SK-N-MC (cell line): ENCODE measurements around the gene RANBP17.

Experiments used
- DNase-seq: peaks from one replicate; pipeline ENCODE4 v3.0.0-alpha.2; 2011; ENCODE audit warnings: low read depth, low spot score
- H3K27ac ChIP-seq: fragments of 200-600 bp; sonication (generic); 2 replicates; pipeline ENCODE4 v1.5.1; 2016; ENCODE audit warnings: mixed run types
- H3K36me3 ChIP-seq: fragments of 200-600 bp; sonication (generic); 2 replicates; pipeline ENCODE4 v1.6.1; 2017; ENCODE audit warnings: antibody characterized with exemption, low read length, mixed read lengths; ENCODE audit not compliant: insufficient read depth
- H3K4me3 ChIP-seq: fragments of 200-600 bp; sonication (generic); 2 replicates; pipeline ENCODE4 v1.5.1; 2016
- H3K9ac ChIP-seq: fragments of 200-600 bp; sonication (generic); 2 replicates; pipeline ENCODE4 v1.8.0; 2017; ENCODE audit warnings: mixed run types, mixed read lengths; ENCODE audit not compliant: insufficient read length
- H3K9me3 ChIP-seq: fragments of 200-600 bp; sonication (generic); 2 replicates; pipeline ENCODE4 v1.6.1; 2017; ENCODE audit warnings: low read depth, mild to moderate bottlenecking, antibody characterized with exemption, low read length, moderate library complexity, mixed read lengths
- EZH2 ChIP-seq: fragments of 200-600 bp; sonication (generic); IDR thresholded peaks from one replicate; pipeline ENCODE4 v1.6.1; 2017; ENCODE audit warnings: antibody characterized with exemption
- FOXP2 ChIP-seq: optimal IDR thresholded peaks from 2 replicates; pipeline ENCODE3; 2011; ENCODE audit warnings: mild to moderate bottlenecking, moderate library complexity; ENCODE audit not compliant: insufficient read depth; ENCODE audit errors: extremely low read length, control extremely low read depth
- POLR2AphosphoS5 ChIP-seq: IDR thresholded peaks from 2 replicates; pipeline ENCODE4 v1.6.1; 2012; ENCODE audit warnings: mild to moderate bottlenecking, low read depth, low read length, borderline replicate concordance

The RANBP17 gene

DNA sequence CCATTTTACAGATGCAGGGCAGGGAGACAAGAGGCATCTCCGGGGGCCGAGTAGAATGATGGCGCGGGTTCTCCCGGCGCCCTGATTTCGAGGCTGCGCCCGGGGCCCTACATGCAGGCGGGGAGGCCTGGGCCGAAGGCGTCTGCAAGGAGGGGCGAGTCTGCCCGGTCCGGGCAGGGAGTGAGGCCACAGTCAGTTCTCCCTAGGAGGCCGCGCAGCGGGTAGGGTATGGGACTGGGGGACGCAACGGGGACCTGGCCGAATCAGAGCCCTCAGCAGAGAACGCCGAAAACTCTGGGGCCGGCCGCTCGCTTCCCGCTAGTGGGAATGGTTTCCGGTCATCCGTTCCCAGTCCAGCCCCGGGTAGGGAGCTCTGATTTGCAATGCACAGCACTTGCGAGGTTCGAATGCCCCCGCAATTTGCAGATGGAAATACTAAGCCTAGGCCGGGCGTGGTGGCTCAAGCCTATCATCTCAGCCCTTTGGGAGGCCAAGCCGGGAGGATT is 453.6 kb downstream of the RANBP17 start:
- no peak for DNase-seq
- no peak overlapping the region for H3K4me3 ChIP-seq
- no peak overlapping the region for H3K9ac ChIP-seq
- no peaks in the 10 kb centered on the region for H3K36me3 ChIP-seq
- no peak overlapping the region for H3K27ac ChIP-seq
- TF ChIP-seq POLR2AphosphoS5 (no peak), EZH2 (no peak), FOXP2 (no peak)
- H3K9me3 ChIP-seq: no peaks in the 10 kb centered on the region

DNA sequence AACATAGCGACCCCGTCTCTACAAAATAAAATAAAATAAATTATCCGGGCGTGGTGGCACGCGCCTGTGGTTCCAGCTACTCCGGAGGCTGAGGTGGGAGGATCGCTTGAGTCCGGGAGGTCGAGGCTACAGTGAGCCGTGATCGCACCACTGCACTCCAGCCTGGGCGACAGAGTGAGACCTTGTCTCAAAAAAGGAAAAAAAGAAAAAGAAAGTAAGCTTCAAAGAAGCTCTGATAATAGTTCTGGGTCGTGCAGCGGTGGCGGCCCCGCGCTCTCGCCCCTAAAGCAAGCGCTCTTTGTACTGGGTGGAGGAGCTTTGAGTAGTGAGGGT is 454.1 kb downstream of the RANBP17 start:
- Histone ChIP-seq H3K4me3 (no peak overlapping the region), H3K9me3 (no peaks in the 10 kb centered on the region), H3K27ac (no peak overlapping the region), H3K36me3 (no peaks in the 10 kb centered on the region), H3K9ac (no peak overlapping the region)
- DNase-seq: no peak
- TF ChIP-seq FOXP2: no peak
- TF ChIP-seq EZH2: no peak
- TF ChIP-seq POLR2AphosphoS5: no peak

GRCh38 chr5:171316258-171317121 is 454.7 kb downstream of the RANBP17 start:
- no peak overlapping the region for H3K4me3 ChIP-seq

GRCh38 chr5:171317230-171317629 is 455.4 kb downstream of the RANBP17 start:
- Histone ChIP-seq H3K36me3 (no peaks in the 10 kb centered on the region), H3K27ac (no peak overlapping the region), H3K9me3 (no peaks in the 10 kb centered on the region), H3K4me3 (no peak overlapping the region), H3K9ac (no peak overlapping the region)
- DNase-seq: no peak
- TF ChIP-seq FOXP2: no peak
- no peak for TF ChIP-seq EZH2
- no peak for TF ChIP-seq POLR2AphosphoS5

More at GRCh38 chr5:171316258-171317121, 454.7 kb downstream of the RANBP17 start:
- no peak overlapping the region for H3K9ac ChIP-seq
- H3K9me3 ChIP-seq: no peaks in the 10 kb centered on the region
- no peaks in the 10 kb centered on the region for H3K36me3 ChIP-seq
- DNase-seq: no peak
- TF ChIP-seq EZH2 (peak; percentile 39), POLR2AphosphoS5 (no peak)
- no peak overlapping the region for H3K27ac ChIP-seq

DNA sequence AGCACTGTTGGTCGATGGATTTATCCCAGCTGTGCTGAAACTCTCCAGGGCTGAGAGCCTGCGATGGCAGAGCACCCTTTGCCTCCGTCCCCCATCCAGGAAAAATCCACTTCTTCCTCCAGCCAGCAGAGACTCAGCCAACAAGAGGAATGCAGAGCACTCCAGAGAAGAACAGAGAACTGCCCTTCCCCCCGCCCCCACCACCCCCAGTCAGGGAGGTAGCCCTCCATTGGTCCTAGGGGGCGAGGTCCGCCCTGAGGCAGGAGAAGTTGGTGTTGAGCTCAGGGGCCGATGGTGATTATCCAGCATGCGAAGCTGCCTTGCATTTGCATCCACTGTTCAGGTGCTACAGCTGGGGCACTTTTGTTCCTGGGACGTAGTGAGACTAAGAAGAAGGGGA is 456.2 kb downstream of the RANBP17 start:
- TF ChIP-seq FOXP2 (no peak), POLR2AphosphoS5 (no peak), EZH2 (no peak)
- no peaks in the 10 kb centered on the region for H3K9me3 ChIP-seq
- H3K9ac ChIP-seq: no peak overlapping the region
- no peak overlapping the region for H3K4me3 ChIP-seq
- no peaks in the 10 kb centered on the region for H3K36me3 ChIP-seq
- DNase-seq: no peak
- no peak overlapping the region for H3K27ac ChIP-seq

- Histone ChIP-seq H3K27ac (no peak overlapping the region), H3K9ac (no peak overlapping the region), H3K4me3 (no peak overlapping the region), H3K9me3 (no peaks in the 10 kb centered on the region), H3K36me3 (no peaks in the 10 kb centered on the region)
- TF ChIP-seq POLR2AphosphoS5 (no peak), EZH2 (no peak), FOXP2 (no peak)
- no peak for DNase-seq
Measured at GRCh38 chr5:171321447-171321846, 459.6 kb downstream of the RANBP17 start.

DNA sequence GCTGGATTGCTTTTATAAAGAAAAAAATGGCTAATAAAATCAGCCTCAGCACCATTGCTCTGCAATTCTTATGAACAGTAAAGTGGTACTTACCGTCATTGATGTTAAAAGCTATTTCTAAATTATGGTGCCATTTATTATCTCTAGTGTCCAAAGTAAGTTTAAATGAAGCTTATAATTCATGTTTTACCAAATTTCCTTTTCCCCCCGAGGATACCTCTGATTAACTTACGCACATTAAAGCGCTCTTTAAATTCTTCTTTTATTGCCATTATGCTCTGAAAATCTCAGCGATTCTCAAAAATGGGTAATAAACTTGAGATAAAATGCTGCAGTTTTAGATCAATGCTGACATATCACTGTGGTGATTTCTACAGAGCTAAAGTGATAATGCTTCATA is 460.7 kb downstream of the RANBP17 start:
- TF ChIP-seq POLR2AphosphoS5 (no peak), EZH2 (no peak), FOXP2 (no peak)
- no peak overlapping the region for H3K27ac ChIP-seq
- H3K9me3 ChIP-seq: no peaks in the 10 kb centered on the region
- no peak overlapping the region for H3K4me3 ChIP-seq
- H3K36me3 ChIP-seq: no peaks in the 10 kb centered on the region
- no peak overlapping the region for H3K9ac ChIP-seq
- no peak for DNase-seq

- TF ChIP-seq POLR2AphosphoS5: no peak
- TF ChIP-seq EZH2: peak; percentile 27
- Histone ChIP-seq H3K27ac (no peak overlapping the region), H3K4me3 (no peak overlapping the region), H3K36me3 (no peaks in the 10 kb centered on the region), H3K9me3 (no peaks in the 10 kb centered on the region), H3K9ac (no peak overlapping the region)
- DNase-seq: no peak
Measured at GRCh38 chr5:171323007-171323406, 461.2 kb downstream of the RANBP17 start.
